HG03066 (cell line): ENCODE data around the gene FRMD3.

ENCODE experiments used
- ATAC-seq: cut with Tn5 transposase; IDR thresholded peaks from one replicate; pipeline ENCODE4 v1.9.1; 2021; ENCODE audit warnings: low read depth; ENCODE audit not compliant: unreplicated experiment

FRMD3 gene

DNA sequence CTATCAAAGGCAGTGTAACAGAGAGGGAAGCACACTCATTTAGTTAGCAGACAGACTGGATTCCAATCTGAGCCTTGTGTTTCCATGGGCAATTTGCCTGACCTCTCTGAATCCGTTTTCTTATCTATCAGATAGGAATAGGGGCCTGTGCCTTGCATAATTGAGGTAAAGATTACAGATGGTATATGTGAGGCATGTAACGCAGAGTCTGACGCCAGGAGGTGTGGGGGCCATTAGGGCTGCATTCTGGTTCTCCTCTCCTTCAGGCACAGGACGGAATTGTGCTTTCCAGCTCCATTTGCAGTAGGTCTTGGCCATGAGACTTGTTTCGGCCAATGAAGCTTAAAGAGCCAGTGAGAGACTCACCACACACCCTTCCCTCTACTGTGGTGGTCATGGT lies 97.6 kb downstream of the FRMD3 start:
- no peak for ATAC-seq

DNA sequence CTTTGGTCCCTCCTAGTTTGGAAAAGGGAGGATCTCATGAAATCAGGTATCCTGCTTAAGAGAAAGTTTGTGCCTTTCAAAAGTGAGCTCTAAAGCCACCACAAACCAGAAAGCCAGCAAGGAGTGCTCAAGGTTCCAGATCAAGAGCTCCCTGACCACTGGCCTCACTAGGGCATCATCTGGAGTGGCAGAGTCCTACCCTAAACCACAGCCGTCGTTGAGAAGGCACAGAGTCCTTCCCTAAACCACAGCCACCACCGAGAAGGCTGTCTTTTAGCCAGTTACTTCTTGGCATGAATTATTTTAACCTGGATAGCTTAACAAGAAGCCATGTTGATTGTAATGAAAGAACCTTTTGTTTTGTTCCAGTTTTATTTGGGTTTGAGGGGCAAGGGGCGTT lies 102.9 kb downstream of the FRMD3 start:
- no peak for ATAC-seq

DNA sequence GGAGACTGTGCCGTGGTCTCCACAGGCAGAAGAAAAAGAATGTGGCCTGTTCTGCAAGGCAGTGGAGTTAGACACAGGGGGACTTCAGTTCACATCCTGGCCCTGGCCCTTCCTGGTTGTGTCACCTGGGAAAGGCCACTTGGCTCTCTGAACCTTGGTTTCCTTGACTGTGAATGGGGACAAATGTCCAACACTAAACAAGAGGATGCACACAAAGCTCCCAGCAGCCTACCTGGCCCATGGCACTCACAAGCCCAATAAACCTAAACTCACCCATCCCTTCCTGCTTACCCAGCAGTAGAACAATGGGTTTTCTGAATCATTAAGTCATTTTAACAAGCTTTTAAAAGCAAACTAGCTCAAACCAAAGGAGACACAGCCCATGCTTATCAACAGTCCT lies 103.9 kb downstream of the FRMD3 start:
- no peak for ATAC-seq

DNA sequence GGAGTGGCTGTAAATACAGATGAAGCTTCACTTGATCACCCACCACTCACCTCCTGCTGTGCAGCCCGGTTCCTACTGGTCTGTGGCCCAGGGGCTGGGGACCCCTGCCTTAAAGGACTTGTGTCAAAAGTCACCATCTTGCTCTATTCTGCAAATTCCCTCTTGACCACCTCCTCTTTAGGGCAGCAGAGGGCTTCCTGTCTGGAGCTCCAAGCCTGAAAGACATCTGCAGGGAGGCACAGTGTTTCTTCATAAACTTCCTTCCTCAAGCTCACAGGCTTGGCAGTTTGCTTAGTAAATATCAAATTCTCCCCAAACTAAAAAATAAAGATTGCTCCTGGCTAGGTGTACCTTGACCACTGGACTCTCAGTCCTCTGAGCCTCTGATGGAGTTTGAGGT lies 104.4 kb downstream of the FRMD3 start:
- ATAC-seq: no peak

DNA sequence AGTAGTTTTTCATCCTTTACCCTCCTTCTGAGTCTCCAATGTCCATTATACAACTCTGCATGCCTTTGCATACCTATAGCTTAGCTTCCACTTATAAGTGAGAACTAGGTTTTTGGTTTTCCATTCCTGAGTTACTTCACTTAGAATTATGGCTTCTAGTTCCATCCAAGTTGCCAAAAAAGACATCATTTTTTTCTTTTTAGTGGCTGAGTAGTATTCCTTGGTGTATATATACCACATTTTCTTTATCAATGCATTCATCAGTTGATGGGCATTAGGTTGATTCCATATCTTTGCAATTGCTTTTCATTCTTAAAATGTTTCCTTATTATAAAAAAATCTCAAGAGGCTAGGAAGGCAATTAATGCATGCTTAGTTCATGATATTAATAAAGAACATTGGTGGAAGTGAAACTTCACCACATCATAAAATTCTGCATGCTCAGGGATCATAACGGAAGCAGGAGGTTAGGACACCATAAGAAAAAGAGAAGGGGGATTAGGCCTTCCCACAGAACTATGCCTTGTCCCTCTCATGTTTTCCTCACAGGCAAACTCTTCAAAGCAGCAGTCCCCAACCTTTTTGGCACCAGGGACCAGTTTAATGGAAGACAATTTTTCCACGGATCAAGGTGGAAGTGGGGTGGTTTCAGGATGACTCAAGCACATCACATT lies 105.2 kb downstream of the FRMD3 start:
- ATAC-seq: no peak

DNA sequence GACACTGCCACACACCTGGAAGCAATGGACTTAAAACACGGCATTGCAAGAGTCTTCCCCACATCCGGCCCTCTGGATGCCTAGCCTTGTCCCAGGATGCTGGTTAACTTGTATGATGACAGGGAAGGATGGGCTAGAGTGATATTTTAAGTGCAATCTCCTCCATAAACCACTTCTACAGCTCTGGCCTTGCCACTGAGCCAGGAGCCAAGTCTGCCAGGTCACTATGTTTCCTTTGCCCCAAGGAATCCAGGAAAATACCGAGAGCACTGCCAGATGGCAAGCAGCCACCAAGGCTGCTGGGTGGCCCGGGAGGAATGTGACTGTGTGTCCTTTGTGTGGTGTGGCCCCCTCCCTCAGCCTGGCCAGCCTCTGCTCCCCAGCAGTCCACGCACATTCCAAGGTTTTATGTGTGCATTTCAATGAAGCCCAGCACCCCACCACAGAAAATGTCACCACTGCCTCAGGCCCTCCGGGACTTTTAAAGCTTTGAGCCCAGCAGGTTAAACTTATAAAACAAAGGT lies 106.0 kb downstream of the FRMD3 start:
- ATAC-seq: no peak

DNA sequence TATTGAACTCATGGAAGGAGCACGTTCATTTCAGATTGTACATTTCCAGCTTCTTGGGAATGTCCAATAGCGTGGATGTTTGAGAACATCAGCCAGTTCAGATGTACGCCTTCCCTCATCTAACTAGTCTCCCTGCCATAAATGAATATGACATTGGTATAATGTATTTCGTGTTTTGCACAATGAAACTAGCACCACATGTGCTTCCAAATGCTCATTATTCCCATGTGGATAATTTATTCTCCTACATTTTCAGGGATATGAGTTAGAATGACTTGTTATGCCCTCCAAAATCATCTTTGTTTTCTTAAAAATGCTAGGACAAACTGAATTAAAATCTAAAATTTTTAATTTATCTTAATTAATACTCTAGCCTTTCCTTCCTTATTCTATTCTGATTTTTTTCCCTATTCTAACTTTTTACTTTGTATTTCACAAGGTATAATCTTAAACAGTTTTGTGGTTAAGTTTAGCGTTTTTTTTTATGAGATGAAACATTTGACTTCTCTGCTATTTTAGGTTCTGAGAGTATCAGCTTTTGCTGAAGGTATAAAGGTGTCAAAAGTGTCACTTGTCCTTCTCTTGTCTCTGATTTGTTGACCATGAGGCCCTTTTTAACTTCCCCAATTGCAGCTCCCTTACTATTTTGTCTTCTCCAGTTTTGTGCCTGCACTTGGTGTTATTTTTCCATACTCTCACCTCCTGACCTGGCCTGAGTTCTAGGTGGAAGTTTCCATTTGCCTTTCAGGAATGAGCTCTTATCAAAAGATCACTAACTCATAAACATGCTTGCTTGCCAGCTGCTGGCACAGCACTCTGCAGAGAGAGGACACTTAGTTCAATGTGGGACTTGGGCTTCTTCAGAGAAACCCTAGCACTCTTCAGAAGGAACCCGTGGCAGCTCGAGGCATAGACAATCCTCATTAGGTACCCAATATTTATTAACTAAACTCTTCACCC lies 106.8 kb downstream of the FRMD3 start:
- ATAC-seq: no peak

DNA sequence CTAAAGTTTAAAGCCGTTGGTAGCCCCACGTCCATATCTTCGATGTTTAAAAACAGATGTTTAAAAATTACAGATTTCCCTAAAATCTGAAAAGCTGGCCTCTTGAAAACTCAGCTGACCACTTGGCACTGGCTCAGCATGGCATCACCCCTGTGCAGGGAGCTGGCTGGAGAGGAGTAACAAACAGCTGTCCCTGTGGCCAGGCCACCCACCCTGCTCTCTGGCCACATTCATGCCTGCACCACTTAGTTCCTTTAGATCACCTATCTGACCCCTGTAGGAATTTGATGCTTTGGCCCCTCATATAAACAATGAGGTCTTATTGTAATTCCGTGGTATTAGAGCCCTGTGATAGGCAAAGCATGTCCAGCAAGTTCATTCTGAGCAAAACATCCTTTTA lies 107.5 kb downstream of the FRMD3 start:
- ATAC-seq: no peak

DNA sequence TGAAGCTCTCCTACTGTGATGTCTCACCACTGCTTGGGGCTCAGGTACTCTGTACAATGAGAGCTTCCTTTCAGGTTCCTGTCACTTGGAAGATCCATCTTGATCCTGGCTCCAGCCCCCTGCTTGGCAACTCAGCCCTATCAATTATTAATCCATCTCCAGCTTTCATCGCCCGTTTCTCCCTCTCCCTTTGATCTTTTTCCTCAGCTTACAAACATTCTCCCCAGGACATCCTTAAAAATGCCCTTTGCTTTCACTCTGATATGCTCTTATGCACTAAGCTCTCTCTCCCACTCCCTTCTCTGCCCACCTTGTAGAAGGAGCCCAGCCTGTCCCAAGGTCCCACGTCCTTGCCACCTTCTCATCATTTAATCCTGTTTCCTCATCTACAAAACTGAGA lies 109.0 kb downstream of the FRMD3 start:
- ATAC-seq: no peak

DNA sequence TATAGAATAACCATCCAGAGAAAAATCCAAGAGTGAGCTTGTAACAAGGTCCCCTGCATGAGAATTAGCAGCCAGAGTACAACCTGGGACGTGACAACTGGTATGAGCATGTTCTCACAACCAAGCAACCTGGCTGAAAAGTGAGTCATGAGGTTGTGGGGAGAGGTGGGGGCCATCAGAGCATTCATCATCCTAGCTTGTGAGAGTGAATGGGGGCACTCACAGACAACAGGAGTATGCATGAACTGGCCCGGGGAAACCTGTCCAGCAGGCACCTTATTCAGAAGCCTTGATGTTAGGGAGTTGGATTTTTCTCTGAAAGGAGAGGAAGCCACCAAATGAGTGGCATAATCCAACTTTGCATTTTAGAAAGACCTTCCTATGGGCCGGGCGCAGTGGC lies 113.0 kb downstream of the FRMD3 start:
- no peak for ATAC-seq

DNA sequence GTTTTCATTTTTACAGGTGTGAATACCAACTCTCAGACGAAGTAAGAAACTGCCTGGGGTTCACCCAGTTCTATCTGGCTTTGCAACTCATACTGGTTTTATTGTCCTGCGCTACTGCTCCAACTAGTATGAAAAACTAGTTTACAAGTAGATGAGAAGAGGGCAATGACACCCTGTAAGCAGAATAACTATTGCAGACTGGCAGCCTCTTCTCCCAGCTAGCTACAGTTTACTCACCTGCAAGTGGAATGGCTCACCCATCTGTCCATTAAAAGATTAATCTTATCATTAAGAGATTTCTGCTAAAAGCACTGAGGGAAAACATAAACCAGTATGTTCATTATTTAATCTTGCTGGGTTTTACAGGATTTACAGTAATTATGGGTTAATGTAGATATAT lies 113.4 kb downstream of the FRMD3 start:
- no peak for ATAC-seq

DNA sequence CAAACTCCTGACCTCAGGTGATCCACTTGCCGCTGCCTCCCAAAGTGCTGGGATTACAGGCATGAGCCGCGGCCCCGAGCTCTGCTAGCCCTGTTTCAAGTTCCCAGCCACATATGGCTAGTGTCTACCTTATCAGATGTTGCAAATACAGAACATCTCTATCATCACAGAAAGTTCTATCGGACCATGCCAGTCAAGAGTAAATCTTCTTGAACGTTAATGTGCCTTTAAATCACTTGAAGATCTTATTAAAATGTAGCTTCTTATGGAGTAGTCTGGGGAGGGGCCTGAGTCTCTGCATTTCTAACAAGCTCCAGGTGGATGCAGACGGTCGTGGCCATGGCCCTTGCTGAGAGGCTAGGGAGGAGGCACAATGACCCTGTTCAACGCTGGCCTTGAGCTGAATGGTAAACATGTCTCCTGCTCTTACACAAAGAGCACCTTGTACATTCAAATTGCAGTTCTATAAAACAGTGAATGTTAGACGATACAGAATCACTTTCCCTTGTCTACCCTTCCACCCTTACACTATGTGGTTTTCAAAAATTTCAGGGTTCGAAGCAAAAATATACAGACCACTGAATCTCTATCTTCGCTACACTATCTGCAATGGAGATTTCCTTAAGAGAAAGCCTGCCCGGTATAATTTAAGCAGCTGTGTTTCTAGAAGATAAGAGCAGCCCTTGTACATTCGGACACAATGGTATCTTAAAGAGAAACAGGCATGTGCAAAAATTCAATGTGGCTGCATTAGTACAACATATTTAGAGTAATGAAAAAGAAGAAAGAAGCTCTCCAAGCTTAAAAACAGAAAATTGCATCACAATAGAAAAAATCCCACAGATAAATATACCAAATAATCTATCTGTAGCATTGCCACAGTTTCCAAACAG lies 114.1 kb downstream of the FRMD3 start:
- ATAC-seq: no peak

DNA sequence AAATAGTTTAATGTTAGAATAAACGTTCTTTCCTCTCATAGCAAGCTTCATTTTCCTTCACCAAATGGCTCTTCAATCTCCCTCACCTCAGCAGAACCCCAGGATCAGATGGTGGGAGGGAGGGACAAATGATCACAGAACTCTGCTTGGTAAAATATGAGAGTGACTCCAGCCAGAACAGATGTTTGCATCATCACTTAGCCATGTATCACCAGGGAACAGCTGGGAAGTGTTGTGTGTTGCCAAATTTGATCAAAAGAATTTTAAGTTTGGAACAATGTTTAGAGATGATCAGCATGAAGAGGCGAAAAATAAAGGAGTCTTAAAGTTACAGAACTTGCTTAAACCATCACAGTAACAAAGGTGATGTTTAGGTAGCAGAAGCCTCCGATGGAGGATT lies 115.7 kb downstream of the FRMD3 start:
- no peak for ATAC-seq

DNA sequence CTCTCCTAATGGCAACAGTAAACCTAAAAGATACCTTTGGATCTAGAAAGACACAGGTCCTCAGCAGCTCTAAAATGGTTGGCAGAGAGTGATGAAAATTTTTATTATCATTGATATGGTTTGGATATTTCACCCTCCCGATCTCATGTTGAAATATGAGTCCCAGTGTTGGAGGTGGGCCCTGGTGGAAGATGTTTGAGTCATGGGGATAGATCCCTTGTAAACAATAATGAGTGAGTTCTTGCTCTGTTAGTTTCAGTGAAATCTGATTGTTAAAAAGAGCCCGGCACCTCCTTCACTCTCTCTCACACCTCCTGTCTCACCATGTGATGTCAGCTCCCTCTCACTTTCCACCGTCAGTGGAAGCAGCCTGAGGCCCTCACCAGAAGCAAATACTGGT lies 117.7 kb downstream of the FRMD3 start:
- no peak for ATAC-seq

DNA sequence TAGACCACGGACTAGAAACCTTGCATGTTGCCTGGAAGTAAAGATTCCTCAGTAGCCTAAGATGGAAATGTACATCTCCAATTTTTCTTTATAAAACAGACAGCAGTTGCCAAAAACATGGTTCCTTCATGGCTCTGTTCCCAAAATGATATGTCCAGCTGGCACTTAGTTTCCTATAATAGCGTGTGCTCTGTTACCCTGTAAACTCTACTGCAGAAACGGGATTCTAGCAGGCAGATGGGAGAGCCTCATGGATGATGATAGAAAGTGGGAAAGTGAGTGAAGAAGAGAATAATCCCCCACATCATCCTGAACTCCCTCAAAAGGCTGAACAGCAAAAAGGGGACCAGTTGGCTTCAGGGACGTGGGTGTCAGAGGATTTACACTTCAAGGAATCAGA lies 118.2 kb downstream of the FRMD3 start:
- no peak for ATAC-seq

DNA sequence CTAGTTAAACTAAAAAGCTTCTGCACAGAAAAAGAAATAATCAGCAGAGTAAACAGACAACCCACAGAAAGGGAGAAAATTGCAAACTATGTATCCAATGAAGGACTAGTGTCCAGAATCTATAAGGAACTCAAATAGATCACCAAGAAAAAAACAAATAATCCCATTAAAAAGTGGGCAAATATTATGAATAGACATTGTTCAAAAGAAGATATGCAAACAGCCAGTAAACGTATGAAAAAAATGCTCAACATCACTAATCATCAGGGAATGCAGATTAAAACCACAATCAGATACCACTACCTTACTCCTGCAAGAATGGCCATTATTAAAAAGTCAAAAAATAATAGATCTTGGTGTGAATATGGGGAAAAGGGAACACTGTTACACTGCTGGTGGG lies 119.9 kb downstream of the FRMD3 start:
- no peak for ATAC-seq

DNA sequence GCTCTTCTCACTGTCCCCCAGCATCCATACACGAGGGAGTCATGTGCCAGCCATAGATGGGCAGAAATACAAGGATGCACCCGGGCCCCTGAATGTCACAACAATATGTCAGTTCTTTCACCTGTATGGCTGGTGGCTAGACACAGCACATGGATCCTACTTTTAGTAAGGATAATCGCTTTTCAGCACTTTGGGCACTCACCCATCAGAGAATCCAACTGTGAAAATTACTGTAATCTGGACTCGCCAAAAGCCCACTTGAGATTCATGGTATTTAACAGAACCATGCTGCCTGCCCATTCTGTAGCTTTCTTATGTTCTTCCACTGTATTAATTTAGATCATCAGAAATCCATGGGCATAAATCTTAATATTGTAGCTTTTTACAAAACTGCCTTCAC lies 124.8 kb downstream of the FRMD3 start:
- no peak for ATAC-seq

DNA sequence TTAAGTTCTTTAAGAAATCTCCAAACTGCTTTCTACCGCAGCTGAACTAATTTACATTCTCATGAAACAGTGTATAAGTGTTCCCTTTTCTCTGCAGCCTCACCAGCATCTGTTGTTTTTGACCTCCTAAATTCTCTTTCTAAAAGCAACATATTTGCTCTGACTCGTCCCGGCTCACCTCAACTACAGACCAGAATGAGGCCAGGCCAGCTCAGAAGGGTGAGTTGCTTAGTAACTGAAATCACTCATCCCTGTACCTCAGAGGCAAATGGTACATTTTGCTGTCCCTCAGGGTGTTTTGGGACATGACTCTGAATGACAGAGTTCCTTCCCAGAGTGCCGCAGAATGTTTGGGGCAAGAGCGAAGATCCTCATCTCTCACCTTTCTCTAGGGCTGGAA lies 127.5 kb downstream of the FRMD3 start:
- ATAC-seq: no peak

DNA sequence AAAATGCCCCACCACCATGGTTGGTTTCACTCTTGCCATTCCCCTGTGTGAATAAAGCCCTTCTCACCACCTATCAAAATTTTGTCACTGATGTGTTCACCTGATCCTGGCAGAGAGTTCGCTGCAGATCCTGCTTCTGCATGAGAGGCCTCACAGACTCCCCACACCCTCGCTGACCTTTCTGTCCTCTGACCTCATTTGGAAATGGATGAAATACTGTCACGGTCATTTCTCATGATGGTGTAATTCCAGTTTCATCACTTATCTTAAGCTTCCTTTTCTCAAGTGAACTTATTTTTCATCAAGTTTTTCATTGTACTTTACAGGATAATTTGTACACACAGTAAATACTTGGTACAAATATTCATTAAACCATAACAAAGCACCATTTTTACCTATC lies 131.3 kb downstream of the FRMD3 start:
- ATAC-seq: no peak

DNA sequence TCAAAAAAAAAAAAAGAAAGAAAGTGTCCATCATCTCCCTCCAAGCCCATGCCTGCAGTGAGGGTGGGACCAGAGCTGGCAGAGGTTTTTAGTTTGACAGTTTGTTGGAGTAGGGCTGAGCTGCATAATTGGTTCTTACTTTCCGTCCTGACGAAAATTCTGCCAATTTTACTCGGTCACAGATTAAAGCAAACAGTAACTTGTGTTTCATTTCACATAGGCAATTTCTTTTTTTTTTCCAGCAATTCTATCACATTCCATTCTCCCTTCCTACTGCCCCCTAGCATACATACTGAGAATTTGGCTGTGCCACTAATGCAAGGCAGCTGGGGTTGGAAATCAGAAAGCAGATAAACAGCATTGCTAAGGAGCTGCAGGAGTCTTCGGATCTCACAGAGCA lies 132.4 kb downstream of the FRMD3 start:
- no peak for ATAC-seq
